NCI-H1092 (cell line): ENCODE measurements around the gene CABP7.

Experiments used
- DNase-seq: peaks from one replicate; lab custom pipeline; 2025; lab: John Stamatoyannopoulos, UW

The CABP7 gene

DNA sequence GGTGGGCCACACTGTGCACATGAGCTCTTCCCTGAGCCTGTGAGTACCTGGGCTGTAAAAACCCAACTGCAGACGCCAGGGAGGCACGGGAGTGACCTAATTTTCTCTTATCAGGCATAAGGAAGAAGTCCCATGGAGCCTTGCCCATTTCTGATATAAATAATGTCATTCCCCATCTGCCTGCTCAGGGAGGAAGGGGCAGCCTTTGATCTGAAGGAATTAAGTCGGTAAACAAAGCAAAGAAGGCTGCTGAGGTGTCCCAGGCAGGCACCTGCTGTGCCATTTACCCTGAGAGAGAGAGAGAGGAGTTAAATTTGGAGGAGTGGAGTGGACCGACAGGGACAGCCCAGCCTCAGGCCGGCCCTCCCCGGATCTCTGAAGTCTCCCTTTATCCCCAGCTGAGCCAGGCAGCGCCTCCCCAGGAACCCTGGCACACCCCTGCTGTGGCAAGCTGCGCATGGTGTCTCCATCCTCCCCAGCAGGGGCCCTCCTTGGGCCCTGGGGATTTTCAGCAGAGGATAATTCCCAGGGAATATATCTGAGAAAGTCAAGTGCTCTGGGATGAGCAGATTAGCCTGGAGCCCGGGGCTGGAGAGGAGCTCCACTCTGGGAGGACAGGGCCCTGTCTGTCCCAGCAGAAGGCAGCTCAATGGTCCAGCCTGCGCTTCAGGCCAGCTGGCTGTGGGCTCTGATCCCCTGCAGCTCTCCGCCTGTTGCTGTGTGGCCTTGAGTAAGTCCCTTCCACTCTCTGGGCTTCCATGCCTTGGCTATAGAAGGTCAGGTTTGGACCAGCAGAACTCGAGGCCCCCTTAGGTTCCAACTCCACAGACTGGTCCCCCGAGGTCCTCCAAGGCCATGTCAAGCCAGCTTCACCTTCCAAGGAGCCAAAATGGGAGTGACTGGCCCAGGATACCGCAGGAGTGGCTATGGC, 17.5 kb upstream of the CABP7 start:
- no peak for DNase-seq

GRCh38 chr22:29702931-29703501, 16.8 kb upstream of the CABP7 start:
- DNase-seq, result peak; percentile 39

- DNase-seq, result no peak
Observed at GRCh38 chr22:29703569-29704195, 16.1 kb upstream of the CABP7 start.

GRCh38 chr22:29704528-29705285, 15.1 kb upstream of the CABP7 start:
- DNase-seq, result peak; percentile 93

DNA sequence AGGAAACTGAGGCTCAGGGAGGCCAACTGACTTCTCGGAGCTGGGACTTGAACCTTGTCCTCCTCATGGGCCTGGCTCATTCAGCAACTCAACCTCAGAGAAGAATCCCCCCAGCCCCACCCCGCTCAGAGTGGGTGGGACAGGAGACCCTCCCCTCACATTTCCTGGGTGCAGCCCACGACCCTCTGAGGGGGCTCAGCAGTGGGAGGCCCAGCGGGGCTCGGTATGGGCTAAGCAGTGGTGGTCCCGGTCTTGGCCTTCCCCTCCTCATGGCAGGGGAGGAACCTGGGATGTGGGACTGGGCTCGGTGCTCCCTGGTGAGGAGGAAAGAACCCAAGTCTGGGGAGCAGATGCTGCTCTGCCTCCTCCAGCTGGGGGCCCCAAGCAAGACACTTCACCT, 14.2 kb upstream of the CABP7 start:
- DNase-seq, result no peak

DNA sequence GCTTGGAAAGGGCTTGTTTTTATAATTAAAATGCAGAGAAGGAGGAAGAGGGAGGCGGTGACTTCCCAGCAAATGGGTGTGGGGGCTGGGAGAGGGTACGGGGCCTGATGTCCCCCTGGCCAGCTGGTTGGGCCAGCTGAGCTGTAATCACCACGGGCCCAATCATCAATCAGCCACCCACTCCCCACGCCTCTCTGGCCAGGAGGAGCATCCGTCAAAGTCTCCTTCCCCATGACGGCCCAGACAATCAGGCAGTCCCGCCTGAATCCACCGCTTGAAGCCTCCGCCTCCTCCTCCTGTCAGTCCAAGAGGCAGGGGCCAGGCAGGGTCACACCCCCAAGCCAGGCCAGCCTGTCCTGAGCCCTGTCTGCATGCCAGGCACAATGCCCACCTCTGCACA, 13.3 kb upstream of the CABP7 start:
- DNase-seq, result no peak

DNA sequence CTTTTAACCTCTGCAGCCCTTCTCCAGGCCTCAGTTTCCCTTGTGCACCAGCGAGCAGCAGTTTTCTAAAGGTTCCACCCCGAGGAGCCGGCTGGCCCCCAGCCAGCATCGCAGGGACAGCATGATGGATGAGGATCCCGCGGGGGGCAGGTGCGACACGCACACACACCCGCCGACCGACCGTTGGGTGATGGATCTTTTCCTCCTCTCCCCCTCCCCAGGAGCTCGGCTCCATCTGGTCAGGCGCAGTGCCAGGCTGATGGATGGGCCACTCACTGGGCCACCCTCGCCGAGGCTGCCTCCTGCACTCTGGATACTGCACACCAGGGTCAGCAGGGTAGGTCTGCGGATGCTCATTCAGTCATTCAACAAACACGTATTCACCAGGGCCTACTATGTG, 12.8 kb upstream of the CABP7 start:
- DNase-seq, result peak; percentile 48

DNA sequence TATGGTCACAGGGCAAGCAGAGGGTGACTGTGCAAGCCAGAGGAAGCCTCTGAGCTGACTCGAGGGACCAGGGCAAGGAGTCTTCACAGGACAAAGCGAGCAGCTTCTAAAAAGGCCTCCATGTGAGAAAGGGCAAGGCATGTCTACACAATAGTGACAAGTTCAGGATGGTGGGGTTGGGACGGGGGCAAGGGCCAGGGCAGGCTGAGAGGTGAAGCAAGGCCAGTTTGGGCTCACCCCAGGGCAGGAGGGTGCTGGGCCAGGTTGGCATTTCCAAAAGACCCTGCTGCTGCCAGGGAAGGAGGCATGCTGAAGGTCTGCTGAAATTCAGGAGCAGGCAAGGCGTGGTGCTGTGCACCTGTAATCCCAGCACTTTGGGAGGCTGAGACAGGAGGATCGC, 12.3 kb upstream of the CABP7 start:
- no peak for DNase-seq

DNA sequence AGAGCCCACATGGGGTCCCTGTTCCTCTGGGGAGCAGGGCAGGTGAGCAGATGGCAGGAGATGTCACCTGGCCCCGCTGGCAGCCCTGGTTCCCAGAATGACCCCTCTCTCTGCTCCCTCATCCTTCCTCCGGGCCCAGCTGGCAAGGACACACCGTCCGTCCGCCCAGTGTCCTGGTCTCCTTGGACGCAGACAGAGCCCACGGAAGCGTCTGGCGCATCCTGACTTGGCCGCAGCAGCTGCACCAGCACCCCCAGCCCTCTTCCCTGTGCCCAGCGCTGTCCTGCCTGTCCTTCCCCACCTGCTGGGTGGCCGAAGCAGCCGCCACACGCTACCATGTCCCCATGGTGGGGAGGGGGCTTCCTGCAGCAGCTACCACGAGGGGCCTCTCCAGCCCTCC, 9.6 kb upstream of the CABP7 start:
- no peak for DNase-seq

- DNase-seq, result peak; percentile 75
Observed at GRCh38 chr22:29710922-29711593, 8.7 kb upstream of the CABP7 start.

DNA sequence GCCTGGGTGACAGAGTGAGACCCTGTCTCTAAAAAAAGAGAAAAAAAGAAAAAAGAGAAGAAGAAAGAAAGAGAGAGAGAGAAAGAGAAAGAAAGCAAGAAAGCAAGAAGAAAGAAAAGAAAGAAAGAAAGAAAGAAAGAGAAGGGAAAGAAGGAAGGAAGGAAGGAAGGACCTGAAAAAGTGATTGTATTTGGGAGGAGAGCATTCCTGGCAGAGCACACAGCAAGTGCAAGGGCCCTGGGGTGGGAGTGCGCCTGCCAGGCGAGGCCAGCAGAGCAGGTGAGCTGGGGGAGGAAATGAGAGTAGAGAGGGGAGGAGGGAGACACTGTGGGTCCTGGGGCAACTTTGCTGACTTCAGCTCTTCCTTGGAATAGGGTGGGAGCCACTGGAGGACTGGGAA, 7.7 kb upstream of the CABP7 start:
- no peak for DNase-seq

- DNase-seq, result no peak
Observed at GRCh38 chr22:29713156-29713727, 6.6 kb upstream of the CABP7 start.

GRCh38 chr22:29715240-29715639, 4.6 kb upstream of the CABP7 start:
- DNase-seq, result no peak

DNA sequence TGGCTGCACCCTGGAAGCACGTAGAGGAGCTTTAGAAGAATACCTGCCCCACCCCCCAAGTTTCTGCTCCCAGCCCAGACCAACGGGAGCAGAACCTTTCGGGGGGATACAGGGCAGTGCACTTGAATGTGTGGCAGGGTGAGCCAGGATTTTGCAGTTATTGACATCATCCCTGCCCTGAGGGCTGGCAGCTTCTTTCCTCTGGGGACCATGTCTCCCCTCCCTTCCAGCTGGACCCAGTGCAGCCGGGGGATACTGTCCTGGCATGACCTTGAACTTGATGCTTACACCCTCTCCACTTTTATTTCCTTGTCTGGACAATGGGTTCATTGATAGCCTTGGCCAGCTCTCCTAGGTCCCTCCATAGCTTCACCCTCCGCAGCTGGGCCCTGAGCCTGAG, 4.1 kb upstream of the CABP7 start:
- no peak for DNase-seq

DNA sequence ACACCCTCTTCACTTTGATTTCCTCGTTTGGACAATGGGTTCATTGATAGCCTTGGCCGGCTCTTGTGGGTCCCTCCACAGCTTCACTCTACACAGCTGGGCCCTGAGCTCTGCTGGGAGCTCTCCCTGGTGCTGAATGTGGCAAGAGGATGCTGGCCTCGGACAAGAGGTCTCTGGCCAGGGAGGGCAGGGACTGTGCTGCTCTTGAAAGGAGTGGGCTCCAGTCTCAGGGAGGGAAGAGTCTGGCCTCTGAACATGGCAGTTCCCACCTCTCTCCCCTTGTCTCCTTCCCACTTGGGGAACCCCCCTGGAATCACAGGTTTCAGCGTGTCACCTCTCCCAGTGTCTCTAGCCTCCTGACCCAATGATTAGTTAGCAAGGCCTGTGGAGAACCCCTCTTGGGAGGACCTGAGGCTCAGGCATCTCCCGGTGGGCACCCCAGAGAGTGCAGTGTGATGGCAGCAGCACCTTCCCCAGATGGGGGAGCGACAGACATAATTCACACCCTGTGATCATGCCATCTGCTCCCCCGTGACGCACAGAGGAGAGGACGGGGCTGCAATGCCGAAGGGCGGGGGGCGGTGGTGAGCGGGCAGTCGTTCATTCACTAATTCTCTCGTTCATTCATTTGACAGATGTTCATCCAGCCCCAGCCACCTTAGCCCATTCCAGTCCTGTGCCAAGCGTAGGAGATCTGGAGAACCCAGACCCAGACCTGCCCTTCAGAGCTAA, 2.8 kb upstream of the CABP7 start:
- no peak for DNase-seq

DNA sequence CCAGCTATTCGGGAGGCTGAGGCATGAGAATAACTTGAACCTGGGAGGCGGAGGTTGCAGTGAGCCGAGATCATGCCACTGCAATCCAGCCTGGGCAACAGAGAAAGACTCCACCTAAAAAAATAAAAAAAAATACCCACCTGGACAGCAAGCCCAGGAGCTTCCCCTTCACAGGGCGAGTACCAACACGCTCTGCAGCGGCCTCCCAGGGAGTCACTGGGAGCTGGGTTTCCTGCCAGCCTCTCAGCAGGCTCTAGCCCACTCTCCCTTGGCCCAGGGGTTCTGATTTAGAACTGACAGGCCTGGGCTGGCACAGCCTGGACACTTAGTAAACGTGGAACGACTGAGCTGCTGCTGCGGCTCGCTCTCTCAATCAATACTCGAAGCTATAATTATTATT, 2.0 kb upstream of the CABP7 start:
- no peak for DNase-seq

- DNase-seq, result no peak
Observed at GRCh38 chr22:29718949-29719898, 579 bp upstream of the CABP7 start.

DNA sequence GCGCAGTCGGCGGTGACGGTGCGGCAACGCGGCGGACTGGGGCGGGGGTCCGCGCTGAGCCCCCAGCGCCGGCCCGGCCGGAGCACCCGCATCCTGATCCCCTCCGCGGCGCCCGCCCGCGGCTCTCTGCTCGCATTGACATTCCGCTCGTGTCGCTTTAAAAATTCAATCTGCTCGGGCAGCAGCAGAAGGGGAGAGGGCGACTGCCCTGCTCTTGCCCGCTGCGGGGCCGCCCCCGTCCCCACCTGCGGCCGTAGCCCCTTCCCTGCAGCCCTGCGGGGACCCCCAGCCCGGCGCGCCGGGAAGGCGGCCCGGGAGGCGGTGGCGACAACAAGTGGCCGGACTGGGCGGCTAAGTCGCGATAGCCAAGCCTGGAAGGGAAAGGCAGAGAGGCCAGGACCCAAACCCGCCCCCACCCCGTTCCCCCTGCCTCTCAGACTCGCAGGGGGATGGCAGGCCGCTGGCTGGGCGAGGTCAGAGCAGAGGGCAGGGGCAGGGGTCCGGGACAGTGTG, 1.1 kb downstream of the CABP7 start:
- no peak for DNase-seq

DNA sequence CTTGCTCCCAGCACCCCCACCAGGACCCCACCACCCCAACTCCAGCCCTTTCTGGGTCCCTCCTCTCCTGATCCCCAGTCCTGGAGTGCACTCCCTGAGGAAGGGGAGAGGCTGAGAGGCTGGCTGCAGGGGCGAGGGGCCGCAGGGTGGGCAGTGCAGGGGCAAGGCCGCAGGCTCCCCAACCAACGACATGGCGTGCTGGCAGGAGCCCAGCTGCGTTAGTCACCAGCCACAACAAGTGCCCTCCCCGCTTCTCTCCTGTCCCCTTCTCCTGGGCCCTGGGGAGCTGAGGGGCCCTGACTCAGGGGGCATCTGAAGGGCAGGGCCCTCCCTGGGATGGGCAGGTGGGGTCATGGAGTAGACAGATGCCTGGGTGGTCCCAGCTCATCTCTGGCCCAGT, 2.3 kb downstream of the CABP7 start:
- no peak for DNase-seq
